Measurements from ENCODE around the gene UBE2QL1. TPM values are rescaled to one million over a fixed set of nuclear protein-coding genes. Genes with fewer than 3 reads are reported as not detected.

UBE2QL1 gene
- total RNA-seq, 1 experiment from 2014 or later, result not detected

- TF ChIP-seq REST (IDR thresholded peaks at IDR 0.05; ENCODE audit: low read depth) (no peak), SP1 (IDR thresholded peaks at IDR 0.05; ENCODE audit: low read depth) (no peak), EZH2 (IDR thresholded peaks at IDR 0.05) (no peak), YY1 (IDR thresholded peaks at IDR 0.05; ENCODE audit: extremely low read depth, insufficient replicate concordance, low read depth, low read length) (no peak)
- TF ChIP-seq, protein P1, sequence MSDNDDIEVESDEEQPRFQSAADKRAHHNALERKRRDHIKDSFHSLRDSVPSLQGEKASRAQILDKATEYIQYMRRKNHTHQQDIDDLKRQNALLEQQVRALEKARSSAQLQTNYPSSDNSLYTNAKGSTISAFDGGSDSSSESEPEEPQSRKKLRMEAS (IDR thresholded peaks at IDR 0.05), result no peak
- TF ChIP-seq, protein P2, sequence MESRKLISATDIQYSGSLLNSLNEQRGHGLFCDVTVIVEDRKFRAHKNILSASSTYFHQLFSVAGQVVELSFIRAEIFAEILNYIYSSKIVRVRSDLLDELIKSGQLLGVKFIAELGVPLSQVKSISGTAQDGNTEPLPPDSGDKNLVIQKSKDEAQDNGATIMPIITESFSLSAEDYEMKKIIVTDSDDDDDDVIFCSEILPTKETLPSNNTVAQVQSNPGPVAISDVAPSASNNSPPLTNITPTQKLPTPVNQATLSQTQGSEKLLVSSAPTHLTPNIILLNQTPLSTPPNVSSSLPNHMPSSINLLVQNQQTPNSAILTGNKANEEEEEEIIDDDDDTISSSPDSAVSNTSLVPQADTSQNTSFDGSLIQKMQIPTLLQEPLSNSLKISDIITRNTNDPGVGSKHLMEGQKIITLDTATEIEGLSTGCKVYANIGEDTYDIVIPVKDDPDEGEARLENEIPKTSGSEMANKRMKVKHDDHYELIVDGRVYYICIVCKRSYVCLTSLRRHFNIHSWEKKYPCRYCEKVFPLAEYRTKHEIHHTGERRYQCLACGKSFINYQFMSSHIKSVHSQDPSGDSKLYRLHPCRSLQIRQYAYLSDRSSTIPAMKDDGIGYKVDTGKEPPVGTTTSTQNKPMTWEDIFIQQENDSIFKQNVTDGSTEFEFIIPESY (IDR thresholded peaks at IDR 0.05; ENCODE audit: extremely low read depth, insufficient replicate concordance, low read length), result no peak
Observed at GRCh38 chr5:6491919-6492290, 43.2 kb downstream of the UBE2QL1 start (continued).

DNA sequence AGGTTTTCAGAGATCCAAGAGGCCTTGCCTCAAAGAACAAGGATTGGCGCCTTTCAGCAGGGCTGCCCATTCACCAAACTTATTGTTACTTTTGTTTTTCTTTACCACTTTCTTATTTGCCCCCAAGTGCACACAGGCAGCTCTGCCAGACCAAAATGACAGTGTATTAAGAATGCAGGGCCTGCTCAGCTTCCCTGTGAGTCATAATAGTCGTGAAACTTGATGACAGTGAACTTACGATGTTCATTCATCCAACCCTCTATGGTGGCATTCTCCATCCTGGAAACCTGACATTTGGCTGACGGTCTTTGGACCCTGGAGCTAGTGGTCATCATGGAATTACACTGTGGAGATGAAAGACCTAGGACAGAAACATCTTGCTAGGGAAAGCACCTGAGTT, 44.3 kb downstream of the UBE2QL1 start:
- BruUV-seq (replicated peaks), result no TSS peak
- RAD21 ChIA-PET (ENCODE audit: low non-redundant PET in 1 of 2, low total read pairs in 2 of 2, uncharacterized antibody in 2 of 2, unreplicated experiment in 2 of 2), result no interaction called here

More for the DNA sequence above, 44.3 kb downstream of the UBE2QL1 start:
- intact Hi-C loops (cut with micrococcal nuclease), result no loop called here
- CTCF ChIA-PET, result no interaction called here
- Histone ChIP-seq H3K79me2 (ENCODE audit: insufficient read depth, low read length) (no peaks in the 10 kb centered on the region), H2AFZ (ENCODE audit: low read depth, low read length, poor library complexity, severe bottlenecking) (no peak overlapping the region), H3K9ac (ENCODE audit: low read length) (no peak overlapping the region), H3K4me3 (replicated peaks in 1 of 2; ENCODE audit: low read depth in 1 of 2, low read length in 2 of 2) (no peak overlapping the region), H3K4me1 (ENCODE audit: control insufficient read depth in 1 of 2, insufficient read depth in 2 of 2, low read length in 2 of 2) (no peaks in the 10 kb centered on the region), H3K4me2 (ENCODE audit: low read length) (no peak overlapping the region), H3K27me3 (ENCODE audit: insufficient read depth, low read length) (peaks cover 61% of the 10 kb centered on the region), H3K9me2 (ENCODE audit: insufficient read depth) (no peaks in the 10 kb centered on the region), H3K9me3 (ENCODE audit: control insufficient read depth in 1 of 2, insufficient read depth in 1 of 2, low read depth in 1 of 2, low read length in 2 of 2) (no peaks in the 10 kb centered on the region), H3K36me3 (ENCODE audit: control insufficient read depth in 1 of 2, insufficient read depth in 2 of 2, low read length in 2 of 2) (no peaks in the 10 kb centered on the region), H4K20me1 (ENCODE audit: insufficient read depth) (no peaks in the 10 kb centered on the region), H3K27ac (ENCODE audit: low read depth, low read length) (no peak overlapping the region)
- no peak for TF ChIP-seq EGR1 (IDR thresholded peaks at IDR 0.05; ENCODE audit: low read depth)
- TF ChIP-seq FOSL1 (IDR thresholded peaks at IDR 0.05; ENCODE audit: low read depth), result no peak
- TF ChIP-seq, protein P2 (IDR thresholded peaks at IDR 0.05; ENCODE audit: extremely low read depth, insufficient replicate concordance, low read length), result no peak
- no peak for TF ChIP-seq POLR2AphosphoS5 (IDR thresholded peaks at IDR 0.05; ENCODE audit: low read depth, low read length)
- no peak for TF ChIP-seq EZH2 (IDR thresholded peaks at IDR 0.05)
- no peak for TF ChIP-seq ZFX (IDR thresholded peaks at IDR 0.05)
- TF ChIP-seq, protein P3, sequence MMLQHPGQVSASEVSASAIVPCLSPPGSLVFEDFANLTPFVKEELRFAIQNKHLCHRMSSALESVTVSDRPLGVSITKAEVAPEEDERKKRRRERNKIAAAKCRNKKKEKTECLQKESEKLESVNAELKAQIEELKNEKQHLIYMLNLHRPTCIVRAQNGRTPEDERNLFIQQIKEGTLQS (IDR thresholded peaks at IDR 0.05), result no peak
- no peak for TF ChIP-seq ZNF274 (IDR thresholded peaks at IDR 0.05; ENCODE audit: low read depth, low read length)
- TF ChIP-seq, protein P1 (IDR thresholded peaks at IDR 0.05), result no peak
- TF ChIP-seq YY1 (IDR thresholded peaks at IDR 0.05; ENCODE audit: extremely low read depth, insufficient replicate concordance, low read depth, low read length), result no peak
- no peak for ATAC-seq
- no peak for DNase-seq (ENCODE audit: low read depth, low spot score)
- POLR2A ChIA-PET, result no interaction called here

All from HCT116 (cell line).